Right cardiac atrium (tissue), 5 donors: ENCODE data around the gene DDX27. TPM values are rescaled to one million over a fixed set of nuclear protein-coding genes. Genes with fewer than 3 reads are reported as not detected.

Experiments used
- ATAC-seq, 2 donors: fragments of 200-7000 bp; cut with Tn5 transposase; one replicate each; pipeline versions ENCODE4 v1.8.0 to v1.9.1; 2020; ENCODE audit warnings: moderate library complexity in 2 of 2, mild to moderate bottlenecking in 1 of 2
- DNase-seq, 3 donors: peaks; one replicate each; pipeline ENCODE4 v3.0.0-alpha.2; 2020
- H3K27ac ChIP-seq: one replicate; pipeline ENCODE4 v1.5.1; 2013; ENCODE audit warnings: mild to moderate bottlenecking, low read length, control low read depth, moderate library complexity
- H3K27me3 ChIP-seq: one replicate; pipeline ENCODE4 v1.6.1; 2013; ENCODE audit not compliant: control insufficient read depth, insufficient read depth
- H3K4me1 ChIP-seq: one replicate; pipeline ENCODE4 v1.6.1; 2013; ENCODE audit warnings: low read length; ENCODE audit not compliant: control insufficient read depth, insufficient read depth
- H3K4me3 ChIP-seq: one replicate; pipeline ENCODE4 v1.5.1; 2013; ENCODE audit warnings: low read length, control low read depth
- H3K9me3 ChIP-seq: one replicate; pipeline ENCODE4 v1.6.1; 2013; ENCODE audit warnings: low read length; ENCODE audit not compliant: control insufficient read depth
- whole genome bisulfite sequencing: extraction: QIAGEN DNeasy Blood & Tissue Kit; methylation state at CpG from one replicate; pipeline ENCODE4 v1.1.7; 2013; 5-methylcytosine and 5-hydroxymethylcytosine counted together
- intact Hi-C, 4 donors: fragments of 100-400 bp; cut with DNase I; formaldehyde crosslinking; loops; one replicate each; pipeline versions ENCODE4 v1.11.0 to v1.14.0; 2022 to 2023
- polyA plus RNA-seq: library from polyadenylated mRNA; stranded (reverse); fragments of 200-250 nt; gene quantifications from one replicate; pipeline ENCODE4 v1.2.3, GENCODE V29; 2013
- total RNA-seq, 4 donors: library from RNA; stranded (reverse); fragmentation: NEBNext Ultra II Directional; extraction: Animal tissue kit (Norgen Biotek cat#: 25700); gene quantifications; one replicate each; pipeline ENCODE4 v1.2.1, GENCODE V29; 2021
- donor health status: healthy with polysubstance abuse.
- donor health status: DM: no; HTN: yes; CAD: no.
- donor health status: DM: no; HTN: no; CAD: no.
- donor health status: DM: no; HTN: yes; CAD: no; lungs with severe emphysema.
- donor health status: DM: yes; HTN: yes; CAD: no.

DDX27 gene
- total and polyA plus RNA-seq, 5 donors, result 13.0 to 17.5 (median 16.4) TPM

- ATAC-seq (no peak), DNase-seq (no peak)
- Histone ChIP-seq H3K27me3 (no peaks in the 10 kb centered on the region), H3K9me3 (no peaks in the 10 kb centered on the region), H3K4me1 (no peaks in the 10 kb centered on the region), H3K27ac (no peak overlapping the region), H3K4me3 (no peak overlapping the region)
- intact Hi-C loops, result no loop called here
- 86% methylated on average over 6 of the region's 6 CpGs for WGBS
Observed at GRCh38 chr20:49252556-49253350, 33.5 kb downstream of the DDX27 start.

DNA sequence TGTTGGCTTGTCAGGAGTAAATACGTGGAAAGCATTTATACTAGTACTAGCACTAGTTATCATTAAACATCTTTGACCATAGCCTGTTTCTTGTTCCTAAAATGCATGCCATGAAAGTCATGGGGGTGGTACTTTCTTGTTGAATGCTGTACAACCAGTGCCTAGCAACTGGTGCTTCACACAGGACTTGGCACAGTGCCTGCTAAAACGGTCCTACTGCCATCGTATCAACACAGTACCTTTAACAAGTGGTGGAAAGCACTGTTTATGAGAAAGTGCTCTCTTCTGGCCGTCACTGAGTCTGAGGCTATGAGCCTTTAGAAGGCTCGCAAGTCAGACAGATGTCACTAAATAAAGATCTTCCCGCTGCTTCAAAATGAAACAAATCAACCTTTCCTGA, 37.0 kb downstream of the DDX27 start:
- Histone ChIP-seq H3K27me3 (no peaks in the 10 kb centered on the region), H3K9me3 (no peaks in the 10 kb centered on the region), H3K4me1 (no peaks in the 10 kb centered on the region), H3K4me3 (no peak overlapping the region), H3K27ac (no peak overlapping the region)
- ATAC-seq (no peak), DNase-seq (no peak)
- WGBS, result 70% methylated on average over 6 of the region's 6 CpGs
- intact Hi-C loops, result no loop called here

GRCh38 chr20:49259284-49259683, 40.1 kb downstream of the DDX27 start:
- no peak for ATAC-seq
- intact Hi-C loops, result no loop called here
- Histone ChIP-seq H3K9me3 (no peaks in the 10 kb centered on the region), H3K27me3 (no peaks in the 10 kb centered on the region), H3K4me1 (no peaks in the 10 kb centered on the region), H3K4me3 (no peak overlapping the region), H3K27ac (no peak overlapping the region)
- no peak for DNase-seq
- WGBS, result 70% methylated on average over 4 of the region's 4 CpGs

DNA sequence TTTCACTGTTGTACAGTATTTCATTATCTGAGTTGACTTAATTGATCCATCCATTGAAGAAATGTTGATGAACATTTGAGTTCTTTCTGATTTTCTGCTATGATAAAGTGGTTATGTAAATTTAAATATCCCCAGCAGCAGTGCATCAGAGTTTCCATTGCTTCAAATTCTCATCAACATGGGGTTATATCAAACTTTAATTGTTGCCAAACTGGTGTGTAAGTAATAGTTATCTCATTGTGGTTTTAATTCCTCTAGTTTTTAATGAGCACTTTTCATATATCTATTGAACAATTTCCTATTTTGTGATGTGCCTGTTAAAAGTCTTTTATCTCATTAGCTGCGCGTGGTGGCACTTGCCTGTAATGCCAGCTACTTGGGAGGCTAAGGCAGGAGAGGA, 40.6 kb downstream of the DDX27 start:
- no peaks in the 10 kb centered on the region for H3K4me1 ChIP-seq
- DNase-seq, result no peak
- no peaks in the 10 kb centered on the region for H3K9me3 ChIP-seq
- ATAC-seq, result no peak
- intact Hi-C loops, result no loop called here
- H3K27ac ChIP-seq, result no peak overlapping the region
- no peak overlapping the region for H3K4me3 ChIP-seq
- no peaks in the 10 kb centered on the region for H3K27me3 ChIP-seq
- WGBS, result 98% methylated on average over 2 of the region's 2 CpGs

- no peak for ATAC-seq
- Histone ChIP-seq H3K9me3 (no peaks in the 10 kb centered on the region), H3K27ac (no peak overlapping the region), H3K27me3 (no peaks in the 10 kb centered on the region), H3K4me1 (no peaks in the 10 kb centered on the region), H3K4me3 (no peak overlapping the region)
- intact Hi-C loops, result no loop called here
- WGBS, result 91% methylated on average over 4 of the region's 4 CpGs
- DNase-seq, result no peak
Observed at GRCh38 chr20:49260218-49260617, 41.0 kb downstream of the DDX27 start.

GRCh38 chr20:49261173-49261572, 42.0 kb downstream of the DDX27 start:
- DNase-seq (no peak), ATAC-seq (no peak)
- WGBS, result 99% methylated on average over 3 of the region's 3 CpGs
- peaks cover 1% of the 10 kb centered on the region for H3K4me1 ChIP-seq
- no peak overlapping the region for H3K4me3 ChIP-seq
- no peak overlapping the region for H3K27ac ChIP-seq
- no peaks in the 10 kb centered on the region for H3K9me3 ChIP-seq
- intact Hi-C loops, result no loop called here
- no peaks in the 10 kb centered on the region for H3K27me3 ChIP-seq

GRCh38 chr20:49262444-49262843, 43.2 kb downstream of the DDX27 start:
- DNase-seq (no peak), ATAC-seq (no peak)
- no peaks in the 10 kb centered on the region for H3K9me3 ChIP-seq
- H3K27me3 ChIP-seq, result no peaks in the 10 kb centered on the region
- H3K4me3 ChIP-seq, result no peak overlapping the region
- H3K4me1 ChIP-seq, result peaks cover 1% of the 10 kb centered on the region
- H3K27ac ChIP-seq, result no peak overlapping the region
- 93% methylated on average over 1 of the region's 1 CpG for WGBS
- intact Hi-C loops, result no loop called here

DNA sequence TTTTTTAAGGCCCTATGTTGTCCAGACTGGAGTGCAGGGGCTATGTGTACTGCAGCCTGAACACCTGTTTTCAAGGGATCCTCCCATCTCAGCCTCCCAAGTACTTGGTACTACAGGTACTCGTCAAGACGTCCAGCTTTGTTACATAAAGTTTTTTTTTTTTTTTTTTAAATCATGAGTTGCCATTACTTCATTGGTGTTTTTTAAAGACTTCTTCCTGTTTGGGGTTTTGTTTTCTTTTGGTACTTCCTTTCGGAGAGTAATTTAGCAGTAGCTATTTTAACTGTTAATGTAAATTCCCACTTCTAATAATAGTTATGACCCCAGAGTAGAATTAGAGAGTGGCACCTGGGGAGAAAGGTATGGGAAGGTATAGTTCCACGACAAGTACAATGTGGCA, 48.1 kb downstream of the DDX27 start:
- DNase-seq, result no peak
- intact Hi-C loops, result no loop called here
- no peak for ATAC-seq
- Histone ChIP-seq H3K27ac (no peak overlapping the region), H3K9me3 (no peaks in the 10 kb centered on the region), H3K4me1 (peaks cover 13% of the 10 kb centered on the region), H3K4me3 (peak overlapping the region; percentile 33), H3K27me3 (no peaks in the 10 kb centered on the region)
- 50% methylated on average over 4 of the region's 4 CpGs for WGBS

DNA sequence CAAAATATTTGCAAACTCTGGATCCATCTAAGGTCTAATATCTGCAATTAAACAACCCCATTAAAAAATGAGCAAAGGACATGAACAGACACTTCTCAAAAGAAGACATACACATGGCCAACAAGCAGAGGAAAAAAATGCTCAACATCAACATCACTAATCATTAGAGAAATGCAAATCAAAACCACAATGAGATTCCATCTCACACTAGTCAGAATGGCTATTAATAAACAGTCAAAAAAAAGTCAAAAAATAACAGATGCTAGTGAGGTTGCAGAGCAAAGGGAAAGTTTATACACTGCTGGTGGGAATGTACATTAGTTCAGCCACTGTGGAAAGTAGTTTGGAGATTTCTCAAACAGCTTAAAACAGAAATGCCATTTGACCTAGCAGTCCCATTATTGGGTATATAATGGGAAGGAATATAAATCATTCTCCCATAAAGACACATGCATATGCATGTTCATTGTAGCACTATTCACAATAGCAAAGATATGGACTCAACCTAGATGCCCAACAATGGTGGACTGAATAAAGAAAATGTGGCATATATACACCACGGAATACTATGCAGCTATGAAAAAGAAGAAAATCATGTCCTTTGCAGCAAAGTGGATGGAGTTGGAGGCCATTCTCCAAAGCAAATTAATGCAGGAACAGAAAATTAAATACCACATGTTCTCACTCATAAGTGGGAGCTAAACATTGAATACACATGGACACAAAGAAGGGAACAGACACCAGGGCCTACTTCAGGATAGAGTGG, 49.6 kb downstream of the DDX27 start:
- 98% methylated on average over 1 of the region's 1 CpG for WGBS
- Histone ChIP-seq H3K4me1 (peaks cover 13% of the 10 kb centered on the region), H3K4me3 (no peak overlapping the region), H3K27me3 (no peaks in the 10 kb centered on the region), H3K27ac (no peak overlapping the region), H3K9me3 (no peaks in the 10 kb centered on the region)
- ATAC-seq (no peak), DNase-seq (no peak)
- intact Hi-C loops, result no loop called here

DNA sequence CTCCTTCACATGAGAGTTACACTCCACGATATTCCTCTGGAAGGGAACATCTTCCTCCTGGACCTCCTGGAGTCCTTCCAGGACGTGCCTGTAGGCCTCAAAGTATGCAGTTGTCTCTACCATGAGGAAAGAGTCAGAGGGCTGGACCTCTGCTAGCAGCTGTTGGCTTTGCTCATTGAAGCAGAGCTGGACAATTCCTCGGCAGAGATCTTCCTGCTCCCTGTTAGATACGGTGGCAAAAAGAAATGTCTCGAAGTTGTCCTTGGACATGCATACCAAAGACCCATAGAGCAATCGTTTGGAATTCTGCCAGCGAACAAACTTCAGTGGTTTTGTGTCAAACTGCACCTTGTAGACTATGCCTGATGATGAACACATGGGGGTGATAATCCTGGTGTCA, 51.0 kb downstream of the DDX27 start:
- H3K4me1 ChIP-seq, result peaks cover 13% of the 10 kb centered on the region
- peak overlapping the region; percentile 30 for H3K4me3 ChIP-seq
- ATAC-seq (peak in 1 of 2 donors; percentile 30), DNase-seq (no peak)
- H3K9me3 ChIP-seq, result no peaks in the 10 kb centered on the region
- no peaks in the 10 kb centered on the region for H3K27me3 ChIP-seq
- WGBS, result 55% methylated on average over 7 of the region's 7 CpGs
- no peak overlapping the region for H3K27ac ChIP-seq
- intact Hi-C loops, result no loop called here

GRCh38 chr20:49270736-49271135, 51.5 kb downstream of the DDX27 start:
- Histone ChIP-seq H3K9me3 (no peaks in the 10 kb centered on the region), H3K27me3 (no peaks in the 10 kb centered on the region), H3K27ac (no peak overlapping the region), H3K4me1 (peaks cover 11% of the 10 kb centered on the region), H3K4me3 (no peak overlapping the region)
- DNase-seq, result no peak
- WGBS, result 92% methylated on average over 5 of the region's 5 CpGs
- ATAC-seq, result no peak
- intact Hi-C loops, result no loop called here
